A549 treated with GW870086 at 1 μM for 4 hours (cell line): ENCODE data around the gene CD28. TPM values are rescaled to one million over a fixed set of nuclear protein-coding genes. Genes with fewer than 3 reads are reported as not detected.

Source experiments
- total RNA-seq: library from RNA; stranded (reverse); fragments of 200-300 nt; extraction: Qiagen RNA extraction; gene quantifications from 5 replicates; pipeline ENCODE4 v1.2.3, GENCODE V29; 2022; ENCODE audit warnings: low read depth

CD28 gene
- not detected in 5 replicates for total RNA-seq

GRCh38 chr2:203706403-203706802, at the start of gene CD28:
Gene CD28 (plus strand): TSS chr2:203706639. CDS start chr2:203706697, 58 bp downstream.

Other genes with a start within 250 kb of the CD28 start
- gene RAPH1, start 171.3 kb upstream of the CD28 start, total RNA-seq, result 4.5 to 7.8 TPM (median 7.4 TPM) in 5 replicates
- not detected in 5 replicates for gene CTLA4, start 161.1 kb downstream of the CD28 start, total RNA-seq
- not detected in 5 replicates for gene ICOS, start 230.1 kb downstream of the CD28 start, total RNA-seq